ENCODE results near the gene GPR25. TPM values are rescaled to one million over a fixed set of nuclear protein-coding genes. Genes with fewer than 3 reads are reported as not detected.

GPR25 gene
- polyA plus RNA-seq, 1 experiment, result not detected

GRCh38 chr1:200887772-200888348 is 15.1 kb downstream of the GPR25 start:
- H3K36me3 ChIP-seq (ENCODE audit: control insufficient read depth, insufficient read depth, low read length), result no peaks in the 10 kb centered on the region
- no peak for TF ChIP-seq CTCF (IDR thresholded peaks at IDR 0.05; ENCODE audit: insufficient read depth, low read depth, low read length)
- CTCF ChIA-PET, result no interaction called here

GRCh38 chr1:200888349-200888838 is 15.6 kb downstream of the GPR25 start:
- CTCF ChIA-PET, result no interaction called here
- Histone ChIP-seq H3K4me3 (ENCODE audit: low read depth, low read length) (no peak overlapping the region), H3K27me3 (ENCODE audit: control insufficient read depth, insufficient read depth, low read length) (peaks cover 13% of the 10 kb centered on the region), H3K36me3 (ENCODE audit: control insufficient read depth, insufficient read depth, low read length) (no peaks in the 10 kb centered on the region)
- TF ChIP-seq CTCF (IDR thresholded peaks at IDR 0.05; ENCODE audit: insufficient read depth, low read depth, low read length), result no peak
- POLR2A ChIA-PET, result no interaction called here
- no peak for DNase-seq (ENCODE audit: low read depth)

More at GRCh38 chr1:200887772-200888348, 15.1 kb downstream of the GPR25 start:
- Histone ChIP-seq H3K4me3 (ENCODE audit: low read depth, low read length) (no peak overlapping the region), H3K27me3 (ENCODE audit: control insufficient read depth, insufficient read depth, low read length) (peaks cover 13% of the 10 kb centered on the region)
- POLR2A ChIA-PET, result no interaction called here
- DNase-seq (ENCODE audit: low read depth), result no peak

- ChIA-PET POLR2A (no interaction called here), CTCF (interaction anchor here (1.1 kb wide), 1 partner anchor 82 kb away, joined by 3 read pairs; no protein-coding TSS in a partner anchor)
- Histone ChIP-seq H3K4me3 (ENCODE audit: low read depth, low read length) (no peak overlapping the region), H3K27me3 (ENCODE audit: control insufficient read depth, insufficient read depth, low read length) (peaks cover 13% of the 10 kb centered on the region), H3K36me3 (ENCODE audit: control insufficient read depth, insufficient read depth, low read length) (no peaks in the 10 kb centered on the region)
- no peak for TF ChIP-seq CTCF (IDR thresholded peaks at IDR 0.05; ENCODE audit: insufficient read depth, low read depth, low read length)
- no peak for DNase-seq (ENCODE audit: low read depth)
These were observed 16.8 kb downstream of the GPR25 start for GRCh38 chr1:200889571-200889970.

GRCh38 chr1:200890027-200890426 is 17.2 kb downstream of the GPR25 start:
- POLR2A ChIA-PET, result no interaction called here

More at GRCh38 chr1:200890027-200890426, 17.2 kb downstream of the GPR25 start:
- Histone ChIP-seq H3K36me3 (ENCODE audit: control insufficient read depth, insufficient read depth, low read length) (no peaks in the 10 kb centered on the region), H3K27me3 (ENCODE audit: control insufficient read depth, insufficient read depth, low read length) (peaks cover 14% of the 10 kb centered on the region), H3K4me3 (ENCODE audit: low read depth, low read length) (no peak overlapping the region)
- DNase-seq (ENCODE audit: low read depth), result no peak
- TF ChIP-seq CTCF (IDR thresholded peaks at IDR 0.05; ENCODE audit: insufficient read depth, low read depth, low read length), result no peak
- CTCF ChIA-PET, result interaction anchor here (0.7 to 1.5 kb wide), 3 partner anchors 42 to 125 kb away, joined by 3 read pairs; no protein-coding TSS in a partner anchor

Measured in BJ (cell line).